PC-9 (cell line): Measurements from ENCODE around the gene OXSR1.

Source experiments
- EZH2 ChIP-seq: fragments of 200-600 bp; sonication (generic); IDR thresholded peaks from 2 replicates; pipeline ENCODE4 v1.8.0; 2017; ENCODE audit warnings: antibody characterized with exemption, low read depth
- TF ChIP-seq, protein P1 (sequence below): fragments of 200-600 bp; sonication (generic); conservative IDR thresholded peaks from 2 replicates; pipeline ENCODE4 v1.6.1; 2017; ENCODE audit warnings: mixed run types, antibody characterized with exemption, mild to moderate bottlenecking, moderate library complexity

GRCh38 chr3:38275658-38276057 is 110.3 kb downstream of the OXSR1 start:
- TF ChIP-seq, protein P1, sequence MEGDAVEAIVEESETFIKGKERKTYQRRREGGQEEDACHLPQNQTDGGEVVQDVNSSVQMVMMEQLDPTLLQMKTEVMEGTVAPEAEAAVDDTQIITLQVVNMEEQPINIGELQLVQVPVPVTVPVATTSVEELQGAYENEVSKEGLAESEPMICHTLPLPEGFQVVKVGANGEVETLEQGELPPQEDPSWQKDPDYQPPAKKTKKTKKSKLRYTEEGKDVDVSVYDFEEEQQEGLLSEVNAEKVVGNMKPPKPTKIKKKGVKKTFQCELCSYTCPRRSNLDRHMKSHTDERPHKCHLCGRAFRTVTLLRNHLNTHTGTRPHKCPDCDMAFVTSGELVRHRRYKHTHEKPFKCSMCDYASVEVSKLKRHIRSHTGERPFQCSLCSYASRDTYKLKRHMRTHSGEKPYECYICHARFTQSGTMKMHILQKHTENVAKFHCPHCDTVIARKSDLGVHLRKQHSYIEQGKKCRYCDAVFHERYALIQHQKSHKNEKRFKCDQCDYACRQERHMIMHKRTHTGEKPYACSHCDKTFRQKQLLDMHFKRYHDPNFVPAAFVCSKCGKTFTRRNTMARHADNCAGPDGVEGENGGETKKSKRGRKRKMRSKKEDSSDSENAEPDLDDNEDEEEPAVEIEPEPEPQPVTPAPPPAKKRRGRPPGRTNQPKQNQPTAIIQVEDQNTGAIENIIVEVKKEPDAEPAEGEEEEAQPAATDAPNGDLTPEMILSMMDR = no peak
- no peak for TF ChIP-seq EZH2
